ENCODE data around the gene ARHGEF4. TPM values are rescaled to one million over a fixed set of nuclear protein-coding genes. Genes with fewer than 3 reads are reported as not detected.

ARHGEF4 gene
- total RNA-seq, 2 donors from 2014 or later: 50.3 to 54.7 TPM

DNA sequence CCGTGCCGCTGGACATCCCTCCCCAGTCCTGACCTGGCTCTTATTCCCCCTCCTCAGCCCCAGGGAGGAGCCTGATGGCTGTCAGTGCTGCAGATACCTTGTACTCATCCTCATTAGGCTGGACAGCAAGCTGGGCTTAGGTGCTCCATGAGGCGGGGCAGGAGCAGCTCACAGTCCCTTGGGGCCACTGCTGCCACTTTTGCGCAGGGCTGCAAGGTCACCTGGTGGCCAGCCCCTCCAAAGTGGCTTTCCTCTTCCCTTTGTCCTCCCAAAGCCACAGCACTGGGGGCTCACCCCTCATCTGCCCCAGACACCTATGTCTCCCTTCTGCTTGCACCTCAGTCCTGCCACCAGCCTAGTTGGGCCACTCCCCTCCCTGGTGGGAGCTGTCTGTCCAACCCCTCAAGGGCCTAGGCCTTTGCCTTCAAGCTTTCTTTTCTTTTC, 195.7 kb downstream of the ARHGEF4 start:
- TF ChIP-seq, protein P1, sequence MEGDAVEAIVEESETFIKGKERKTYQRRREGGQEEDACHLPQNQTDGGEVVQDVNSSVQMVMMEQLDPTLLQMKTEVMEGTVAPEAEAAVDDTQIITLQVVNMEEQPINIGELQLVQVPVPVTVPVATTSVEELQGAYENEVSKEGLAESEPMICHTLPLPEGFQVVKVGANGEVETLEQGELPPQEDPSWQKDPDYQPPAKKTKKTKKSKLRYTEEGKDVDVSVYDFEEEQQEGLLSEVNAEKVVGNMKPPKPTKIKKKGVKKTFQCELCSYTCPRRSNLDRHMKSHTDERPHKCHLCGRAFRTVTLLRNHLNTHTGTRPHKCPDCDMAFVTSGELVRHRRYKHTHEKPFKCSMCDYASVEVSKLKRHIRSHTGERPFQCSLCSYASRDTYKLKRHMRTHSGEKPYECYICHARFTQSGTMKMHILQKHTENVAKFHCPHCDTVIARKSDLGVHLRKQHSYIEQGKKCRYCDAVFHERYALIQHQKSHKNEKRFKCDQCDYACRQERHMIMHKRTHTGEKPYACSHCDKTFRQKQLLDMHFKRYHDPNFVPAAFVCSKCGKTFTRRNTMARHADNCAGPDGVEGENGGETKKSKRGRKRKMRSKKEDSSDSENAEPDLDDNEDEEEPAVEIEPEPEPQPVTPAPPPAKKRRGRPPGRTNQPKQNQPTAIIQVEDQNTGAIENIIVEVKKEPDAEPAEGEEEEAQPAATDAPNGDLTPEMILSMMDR (conservative IDR thresholded peaks at IDR 0.05): no peak
- DNase-seq: peak; percentile 40
- Histone ChIP-seq H3K27ac (ENCODE audit: low read depth, low read length) (no peak overlapping the region), H3K36me3 (ENCODE audit: control insufficient read depth, insufficient read depth, low read length) (no peaks in the 10 kb centered on the region), H3K4me3 (ENCODE audit: low read length) (no peak overlapping the region), H3K9me3 (ENCODE audit: control insufficient read depth, low read length) (peaks cover 6% of the 10 kb centered on the region), H3K9ac (ENCODE audit: extremely low read depth, low read length, poor library complexity, severe bottlenecking) (no peak overlapping the region), H3K4me1 (ENCODE audit: control insufficient read depth, insufficient read depth, low read length) (peaks cover 14% of the 10 kb centered on the region), H3K27me3 (ENCODE audit: control insufficient read depth, insufficient read depth, low read length, poor library complexity, severe bottlenecking) (peaks cover 13% of the 10 kb centered on the region)
- H3K27me3 Mint-ChIP-seq (ENCODE audit: insufficient read depth): peaks cover 45% of the 10 kb centered on the region
- H3K36me3 Mint-ChIP-seq (ENCODE audit: low read depth): peaks cover 13% of the 10 kb centered on the region
- peaks cover 7% of the 10 kb centered on the region for H3K9me3 Mint-ChIP-seq
- no peak overlapping the region for H3K27ac Mint-ChIP-seq
- no peak overlapping the region for H3K4me3 Mint-ChIP-seq
- 86 to 90% methylated on average over 3 to 4 of the region's 4 CpGs for WGBS, 2 experiments (ENCODE audit: insufficient coverage in 1 of 2, insufficient read length in 1 of 2)
- H3K4me1 Mint-ChIP-seq: peaks cover 19% of the 10 kb centered on the region

DNA sequence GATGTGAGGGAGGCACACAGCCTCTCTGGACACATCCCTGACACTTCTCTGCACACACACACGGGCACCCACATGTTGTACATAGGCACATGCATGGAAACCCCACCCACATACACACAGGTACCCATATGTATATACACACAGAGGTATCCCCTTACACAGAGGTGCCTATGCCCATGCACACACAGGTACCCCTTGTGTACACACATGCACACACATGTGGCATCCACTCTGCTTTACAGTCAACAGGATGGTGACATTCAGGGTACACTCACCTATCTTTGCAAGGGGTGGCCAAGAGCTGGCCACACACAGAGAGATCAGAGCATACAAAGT, 197.0 kb downstream of the ARHGEF4 start:
- H3K27ac Mint-ChIP-seq: no peak overlapping the region
- H3K4me3 ChIP-seq (ENCODE audit: low read length): peak overlapping the region; percentile 60
- H3K9me3 Mint-ChIP-seq: no peaks in the 10 kb centered on the region
- H3K27me3 Mint-ChIP-seq (ENCODE audit: insufficient read depth): peaks cover 45% of the 10 kb centered on the region
- DNase-seq: peak; percentile 17
- WGBS, 2 experiments (ENCODE audit: insufficient coverage in 1 of 2, insufficient read length in 1 of 2): 87% methylated on average over 1 of the region's 1 CpG; no CpG with 5 or more reads in 1 of the 2 experiments
- H3K27me3 ChIP-seq (ENCODE audit: control insufficient read depth, insufficient read depth, low read length, poor library complexity, severe bottlenecking): peaks cover 13% of the 10 kb centered on the region
- H3K4me3 Mint-ChIP-seq: peak overlapping the region; percentile 56
- H3K27ac ChIP-seq (ENCODE audit: low read depth, low read length): no peak overlapping the region
- no peaks in the 10 kb centered on the region for H3K36me3 ChIP-seq (ENCODE audit: control insufficient read depth, insufficient read depth, low read length)
- peaks cover 19% of the 10 kb centered on the region for H3K4me1 Mint-ChIP-seq
- H3K9me3 ChIP-seq (ENCODE audit: control insufficient read depth, low read length): no peaks in the 10 kb centered on the region
- no peak overlapping the region for H3K9ac ChIP-seq (ENCODE audit: extremely low read depth, low read length, poor library complexity, severe bottlenecking)
- H3K4me1 ChIP-seq (ENCODE audit: control insufficient read depth, insufficient read depth, low read length): peaks cover 14% of the 10 kb centered on the region
- TF ChIP-seq, protein P1 (conservative IDR thresholded peaks at IDR 0.05): no peak
- H3K36me3 Mint-ChIP-seq (ENCODE audit: low read depth): peaks cover 3% of the 10 kb centered on the region

GRCh38 chr2:131034122-131035051, 197.7 kb downstream of the ARHGEF4 start:
- Histone ChIP-seq H3K4me1 (ENCODE audit: control insufficient read depth, insufficient read depth, low read length) (peaks cover 14% of the 10 kb centered on the region), H3K9ac (ENCODE audit: extremely low read depth, low read length, poor library complexity, severe bottlenecking) (no peak overlapping the region), H3K27ac (ENCODE audit: low read depth, low read length) (no peak overlapping the region), H3K27me3 (ENCODE audit: control insufficient read depth, insufficient read depth, low read length, poor library complexity, severe bottlenecking) (peaks cover 13% of the 10 kb centered on the region), H3K9me3 (ENCODE audit: control insufficient read depth, low read length) (no peaks in the 10 kb centered on the region), H3K36me3 (ENCODE audit: control insufficient read depth, insufficient read depth, low read length) (no peaks in the 10 kb centered on the region), H3K4me3 (ENCODE audit: low read length) (peak overlapping the region; percentile 60)
- Mint-ChIP-seq H3K9me3 (no peaks in the 10 kb centered on the region), H3K4me3 (peak overlapping the region; percentile 56), H3K36me3 (ENCODE audit: low read depth) (peaks cover 3% of the 10 kb centered on the region), H3K27ac (no peak overlapping the region), H3K27me3 (ENCODE audit: insufficient read depth) (peaks cover 47% of the 10 kb centered on the region), H3K4me1 (peaks cover 19% of the 10 kb centered on the region)
- TF ChIP-seq, protein P1 (conservative IDR thresholded peaks at IDR 0.05): no peak
- 13 to 14% methylated on average over 32 to 61 of the region's 61 CpGs for WGBS, 2 experiments (ENCODE audit: insufficient coverage in 1 of 2, insufficient read length in 1 of 2)
- peak; percentile 82 for DNase-seq
